ENCODE measurements around the gene ACOX3.
A peak's percentile ranks its signal among the peaks of the same experiment; 100 is the strongest.

The ACOX3 gene

DNA sequence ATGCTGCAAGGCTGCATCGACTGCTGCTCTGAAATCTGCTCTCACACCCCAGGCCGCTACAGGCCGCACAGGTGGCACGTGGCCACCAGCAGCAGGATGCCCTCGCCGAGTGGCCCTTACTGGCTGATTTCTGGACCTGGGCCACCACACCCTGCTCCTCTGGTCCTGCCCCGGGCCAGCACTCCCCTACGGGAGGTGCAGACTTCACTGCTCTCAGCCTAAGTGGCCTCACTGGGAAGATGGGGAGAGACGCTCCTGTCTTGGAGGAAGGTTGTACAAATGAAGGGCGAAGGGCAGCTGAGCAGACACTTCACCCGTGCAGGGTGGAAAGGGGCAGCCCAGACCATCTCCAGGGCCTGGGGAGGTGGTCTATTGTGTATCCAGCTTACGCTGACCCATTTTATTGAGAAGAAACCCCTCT is 72.5 kb downstream of the ACOX3 start:
- TF ChIP-seq, protein P1, sequence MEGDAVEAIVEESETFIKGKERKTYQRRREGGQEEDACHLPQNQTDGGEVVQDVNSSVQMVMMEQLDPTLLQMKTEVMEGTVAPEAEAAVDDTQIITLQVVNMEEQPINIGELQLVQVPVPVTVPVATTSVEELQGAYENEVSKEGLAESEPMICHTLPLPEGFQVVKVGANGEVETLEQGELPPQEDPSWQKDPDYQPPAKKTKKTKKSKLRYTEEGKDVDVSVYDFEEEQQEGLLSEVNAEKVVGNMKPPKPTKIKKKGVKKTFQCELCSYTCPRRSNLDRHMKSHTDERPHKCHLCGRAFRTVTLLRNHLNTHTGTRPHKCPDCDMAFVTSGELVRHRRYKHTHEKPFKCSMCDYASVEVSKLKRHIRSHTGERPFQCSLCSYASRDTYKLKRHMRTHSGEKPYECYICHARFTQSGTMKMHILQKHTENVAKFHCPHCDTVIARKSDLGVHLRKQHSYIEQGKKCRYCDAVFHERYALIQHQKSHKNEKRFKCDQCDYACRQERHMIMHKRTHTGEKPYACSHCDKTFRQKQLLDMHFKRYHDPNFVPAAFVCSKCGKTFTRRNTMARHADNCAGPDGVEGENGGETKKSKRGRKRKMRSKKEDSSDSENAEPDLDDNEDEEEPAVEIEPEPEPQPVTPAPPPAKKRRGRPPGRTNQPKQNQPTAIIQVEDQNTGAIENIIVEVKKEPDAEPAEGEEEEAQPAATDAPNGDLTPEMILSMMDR (IDR thresholded peaks at IDR 0.05; ENCODE audit: control insufficient read depth, insufficient read depth, low read depth, low read length, missing control alignments): no peak
- H3K4me3 ChIP-seq (ENCODE audit: control insufficient read depth, low read depth, low read length): no peak overlapping the region
- no peak for DNase-seq (ENCODE audit: low read depth)

DNA sequence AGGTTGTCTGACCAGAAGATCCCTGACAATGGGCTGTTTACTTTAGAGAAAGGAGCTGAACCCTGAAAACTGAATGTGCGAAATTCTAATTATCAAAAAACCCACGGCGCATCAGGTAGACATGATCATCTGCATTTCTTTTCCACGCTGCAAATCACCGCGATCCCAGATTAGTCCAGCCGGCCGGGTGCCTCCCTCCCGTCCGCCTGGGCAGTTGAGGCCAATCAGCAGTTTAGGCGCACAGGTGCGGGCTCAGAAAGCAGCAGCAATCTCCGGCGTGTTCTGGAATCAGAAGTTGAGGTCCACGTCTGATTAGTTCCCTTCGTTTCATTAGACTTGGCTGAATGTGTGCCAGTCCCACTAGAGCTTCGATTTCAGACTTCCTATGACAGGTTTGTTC is 73.9 kb downstream of the ACOX3 start:
- no peak for DNase-seq (ENCODE audit: low read depth)
- no peak overlapping the region for H3K4me3 ChIP-seq (ENCODE audit: control insufficient read depth, low read depth, low read length)
- TF ChIP-seq, protein P1 (IDR thresholded peaks at IDR 0.05; ENCODE audit: control insufficient read depth, insufficient read depth, low read depth, low read length, missing control alignments): no peak

DNA sequence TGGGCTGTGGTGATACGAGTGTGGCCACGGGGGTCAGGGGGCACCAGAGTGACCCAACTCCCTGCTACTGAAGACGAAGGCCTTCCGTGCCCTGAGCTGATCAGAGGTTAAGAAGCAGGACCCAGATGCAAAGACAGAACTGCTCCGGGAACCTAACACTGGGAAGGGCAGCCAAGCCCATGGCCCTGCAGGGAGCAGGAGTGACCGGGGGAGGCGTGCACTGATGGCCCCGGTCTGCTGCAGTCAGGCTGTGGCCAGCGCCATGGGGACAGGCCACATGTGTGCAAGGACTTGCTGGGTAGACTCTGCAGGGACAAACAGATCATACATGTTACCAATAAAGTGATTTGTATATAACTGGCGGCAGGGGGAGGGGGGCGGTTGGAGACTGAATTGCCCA is 74.6 kb downstream of the ACOX3 start:
- DNase-seq (ENCODE audit: low read depth): no peak
- H3K4me3 ChIP-seq (ENCODE audit: control insufficient read depth, low read depth, low read length): no peak overlapping the region
- TF ChIP-seq, protein P1 (IDR thresholded peaks at IDR 0.05; ENCODE audit: control insufficient read depth, insufficient read depth, low read depth, low read length, missing control alignments): no peak

DNA sequence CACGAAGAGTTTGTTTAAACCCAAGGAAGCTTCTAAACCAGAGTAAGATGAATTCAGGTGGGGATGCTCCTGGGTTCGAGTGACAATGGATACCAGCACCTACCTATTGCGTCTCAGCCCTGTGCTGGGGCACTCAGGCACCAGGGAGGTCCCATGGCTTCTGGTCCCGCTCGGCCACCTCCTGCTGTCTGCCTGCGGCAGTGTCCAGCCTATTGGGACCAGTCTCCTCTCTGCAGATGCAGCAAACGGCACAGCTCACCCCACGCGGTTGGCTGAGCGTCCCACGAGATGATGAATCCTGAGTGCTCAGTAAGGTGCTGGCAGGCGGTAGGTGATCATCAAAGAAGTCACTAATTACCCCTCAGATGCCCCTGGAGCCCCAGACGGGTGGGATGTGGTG is 75.2 kb downstream of the ACOX3 start:
- TF ChIP-seq, protein P1 (IDR thresholded peaks at IDR 0.05; ENCODE audit: control insufficient read depth, insufficient read depth, low read depth, low read length, missing control alignments): no peak
- no peak overlapping the region for H3K4me3 ChIP-seq (ENCODE audit: control insufficient read depth, low read depth, low read length)
- DNase-seq (ENCODE audit: low read depth): no peak

DNA sequence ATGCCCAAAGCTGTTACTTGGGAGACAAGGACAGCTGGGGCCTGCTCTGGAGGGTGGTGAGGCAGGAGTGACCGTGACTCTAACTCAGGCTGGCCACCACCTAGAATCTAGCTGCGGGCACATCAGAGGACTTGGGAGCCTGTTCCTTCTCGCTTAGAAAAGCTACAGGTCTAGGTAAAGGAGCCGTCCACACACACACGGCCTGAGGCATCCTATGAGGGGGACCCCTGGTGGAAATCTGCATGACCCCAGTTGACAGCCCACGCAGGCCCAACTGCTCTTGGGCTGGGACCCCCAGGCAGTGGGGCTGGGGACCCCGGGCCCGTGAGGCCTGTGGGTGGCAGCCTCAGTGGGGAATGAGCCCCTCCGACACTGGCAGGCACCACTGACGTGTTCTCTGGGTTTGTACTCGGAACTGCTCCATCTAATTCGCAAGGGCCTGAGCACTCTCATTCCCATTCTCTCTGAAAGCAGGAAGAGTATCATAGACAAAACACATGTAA is 75.6 kb downstream of the ACOX3 start:
- TF ChIP-seq, protein P1 (IDR thresholded peaks at IDR 0.05; ENCODE audit: control insufficient read depth, insufficient read depth, low read depth, low read length, missing control alignments): no peak
- no peak for DNase-seq (ENCODE audit: low read depth)
- H3K4me3 ChIP-seq (ENCODE audit: control insufficient read depth, low read depth, low read length): no peak overlapping the region

DNA sequence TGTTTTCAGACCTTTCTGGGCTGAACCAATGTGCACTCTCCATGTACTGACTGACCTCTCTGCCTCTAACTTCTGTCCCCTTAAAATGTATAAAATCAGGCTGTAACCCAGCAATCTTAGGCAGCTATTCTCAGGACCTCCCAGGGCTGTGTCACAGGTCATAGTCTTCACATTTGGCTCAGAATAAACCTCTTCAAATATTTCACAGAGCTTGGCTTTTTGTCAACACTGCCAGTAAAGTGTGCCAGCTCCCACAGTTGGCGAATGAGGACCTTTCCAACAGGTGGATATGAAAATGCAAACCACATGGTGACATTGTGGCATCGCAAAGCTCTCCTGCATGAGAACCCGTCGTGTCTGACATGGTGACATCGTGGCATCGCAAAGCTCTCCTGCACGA is 76.4 kb downstream of the ACOX3 start:
- TF ChIP-seq, protein P1 (IDR thresholded peaks at IDR 0.05; ENCODE audit: control insufficient read depth, insufficient read depth, low read depth, low read length, missing control alignments): no peak
- no peak for DNase-seq (ENCODE audit: low read depth)
- H3K4me3 ChIP-seq (ENCODE audit: control insufficient read depth, low read depth, low read length): no peak overlapping the region

DNA sequence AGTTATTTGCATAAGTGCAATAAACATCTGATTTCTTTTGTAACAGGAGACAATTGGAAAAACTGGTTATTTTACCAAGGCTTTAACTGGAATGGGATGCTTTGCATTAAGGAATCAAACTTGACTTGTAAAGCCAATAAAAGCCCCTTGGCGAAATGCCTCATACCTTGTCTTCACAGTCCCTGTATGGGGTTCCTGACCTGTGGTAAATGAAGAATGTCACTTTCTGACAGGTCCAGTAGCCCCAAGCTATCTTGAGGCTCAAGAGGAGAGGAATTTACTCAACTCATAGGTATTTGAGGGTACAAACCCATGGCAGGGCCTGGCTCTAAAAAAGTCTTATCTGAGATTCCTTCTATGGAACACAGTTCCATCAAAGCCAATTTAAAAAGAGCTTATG is 78.0 kb downstream of the ACOX3 start:
- peak; percentile 14 for DNase-seq (ENCODE audit: low read depth)
- H3K4me3 ChIP-seq (ENCODE audit: control insufficient read depth, low read depth, low read length): no peak overlapping the region
- TF ChIP-seq, protein P1 (IDR thresholded peaks at IDR 0.05; ENCODE audit: control insufficient read depth, insufficient read depth, low read depth, low read length, missing control alignments): no peak

All from AG09309 (cell line).